HFFc6 (cell line): ENCODE measurements around the gene ADM. TPM values are rescaled to one million over a fixed set of nuclear protein-coding genes. Genes with fewer than 3 reads are reported as not detected.
A peak's percentile ranks its signal among the peaks of the same experiment; 100 is the strongest.

ENCODE experiments used
- DNase-seq: peaks from one replicate; pipeline ENCODE4 v3.0.0-alpha.2; 2018
- H3K27ac Mint-ChIP-seq: 2 replicates; pipeline ENCODE4 v1.8.0; 2020; ENCODE audit warnings: mild to moderate bottlenecking, mixed read lengths
- H3K27me3 Mint-ChIP-seq: 2 replicates; pipeline ENCODE4 v1.8.0; 2021; ENCODE audit warnings: mild to moderate bottlenecking, moderate library complexity, mixed read lengths; ENCODE audit not compliant: insufficient read depth
- H3K36me3 Mint-ChIP-seq: 2 replicates; pipeline ENCODE4 v1.8.0; 2021; ENCODE audit warnings: low read depth, mixed read lengths
- H3K4me1 Mint-ChIP-seq: 2 replicates; pipeline ENCODE4 v1.8.0; 2020; ENCODE audit warnings: low read depth, mixed read lengths
- H3K4me3 Mint-ChIP-seq: 2 replicates; pipeline ENCODE4 v1.8.0; 2020; ENCODE audit warnings: mild to moderate bottlenecking, moderate library complexity, mixed read lengths
- H3K9me3 Mint-ChIP-seq: 2 replicates; pipeline ENCODE4 v1.8.0; 2020; ENCODE audit warnings: mild to moderate bottlenecking, mixed read lengths
- total RNA-seq, 6 experiments: library from RNA; stranded (reverse); fragmentation: NEBNext Ultra II Directional; extraction: Animal tissue kit (Norgen Biotek cat#: 25700); gene quantifications; 2 replicates in 1 of 6; 3 replicates in 5 of 6; pipeline ENCODE4 v1.2.3, GENCODE V29; 2021
- TF ChIP-seq, protein P1 (sequence below): fragments of 200-600 bp; sonication (generic); IDR thresholded peaks from 2 replicates; pipeline ENCODE4 v1.5.0; 2021; ENCODE audit warnings: antibody characterized with exemption, mild to moderate bottlenecking

Gene ADM
- total RNA-seq, 6 experiments from 2014 or later = 219 to 346 (median 321) TPM

DNA sequence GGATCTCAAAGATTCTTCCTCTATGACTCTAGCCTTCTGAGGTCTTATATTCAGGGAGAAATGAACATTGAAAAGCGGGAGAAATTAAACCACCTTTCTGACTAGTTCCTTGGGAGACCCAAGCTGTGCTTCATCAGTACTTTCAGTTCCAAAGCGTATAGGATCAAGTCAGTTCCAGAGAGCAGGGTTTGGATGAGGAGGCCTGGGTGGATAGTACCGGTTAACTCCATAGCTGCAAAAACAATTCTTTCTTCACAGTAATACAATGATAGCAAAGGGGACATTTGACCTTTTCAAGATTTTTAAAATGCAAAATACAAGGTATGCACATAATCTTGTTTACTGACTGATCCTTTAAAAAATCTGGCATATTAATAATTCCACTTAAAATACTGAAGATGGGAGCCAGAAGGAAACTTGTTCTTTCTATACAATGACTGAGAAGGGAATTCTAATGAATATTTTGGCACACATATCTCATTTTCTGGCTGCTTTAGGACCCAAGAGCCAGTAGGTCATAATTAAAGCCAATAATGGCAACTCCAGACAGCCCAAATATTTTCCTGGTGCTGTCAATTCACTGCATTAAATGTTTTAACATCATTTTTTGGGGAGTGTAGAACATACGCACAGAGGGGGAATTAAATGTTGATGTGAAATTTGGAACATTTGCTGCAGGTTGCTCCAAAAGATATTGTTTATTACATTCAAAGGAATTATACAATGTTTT lies 16.0 kb downstream of the ADM start:
- Mint-ChIP-seq H3K4me3 (no peak overlapping the region), H3K9me3 (no peaks in the 10 kb centered on the region), H3K27me3 (no peaks in the 10 kb centered on the region), H3K4me1 (peaks cover 67% of the 10 kb centered on the region), H3K27ac (no peak overlapping the region), H3K36me3 (no peaks in the 10 kb centered on the region)
- DNase-seq = no peak
- TF ChIP-seq, protein P1, sequence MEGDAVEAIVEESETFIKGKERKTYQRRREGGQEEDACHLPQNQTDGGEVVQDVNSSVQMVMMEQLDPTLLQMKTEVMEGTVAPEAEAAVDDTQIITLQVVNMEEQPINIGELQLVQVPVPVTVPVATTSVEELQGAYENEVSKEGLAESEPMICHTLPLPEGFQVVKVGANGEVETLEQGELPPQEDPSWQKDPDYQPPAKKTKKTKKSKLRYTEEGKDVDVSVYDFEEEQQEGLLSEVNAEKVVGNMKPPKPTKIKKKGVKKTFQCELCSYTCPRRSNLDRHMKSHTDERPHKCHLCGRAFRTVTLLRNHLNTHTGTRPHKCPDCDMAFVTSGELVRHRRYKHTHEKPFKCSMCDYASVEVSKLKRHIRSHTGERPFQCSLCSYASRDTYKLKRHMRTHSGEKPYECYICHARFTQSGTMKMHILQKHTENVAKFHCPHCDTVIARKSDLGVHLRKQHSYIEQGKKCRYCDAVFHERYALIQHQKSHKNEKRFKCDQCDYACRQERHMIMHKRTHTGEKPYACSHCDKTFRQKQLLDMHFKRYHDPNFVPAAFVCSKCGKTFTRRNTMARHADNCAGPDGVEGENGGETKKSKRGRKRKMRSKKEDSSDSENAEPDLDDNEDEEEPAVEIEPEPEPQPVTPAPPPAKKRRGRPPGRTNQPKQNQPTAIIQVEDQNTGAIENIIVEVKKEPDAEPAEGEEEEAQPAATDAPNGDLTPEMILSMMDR = no peak

DNA sequence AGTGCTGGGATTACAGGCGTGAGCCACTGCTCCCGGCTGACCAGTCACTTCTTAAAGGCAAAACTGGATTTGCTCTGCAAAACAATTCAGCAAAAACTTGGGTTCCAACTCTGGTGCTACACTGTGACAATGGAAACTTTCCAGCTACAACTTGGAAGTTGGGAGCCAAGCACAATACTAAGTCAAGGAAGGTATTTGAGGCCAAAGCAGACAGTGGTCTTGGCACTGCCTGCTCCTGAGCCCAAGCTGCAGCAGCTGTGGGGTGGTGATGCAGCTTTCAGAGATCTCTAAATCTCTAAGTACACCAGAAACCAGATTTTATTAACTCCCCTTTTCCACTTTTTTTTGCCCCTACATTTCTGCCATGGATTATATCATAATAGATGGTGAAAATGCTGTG lies 17.5 kb downstream of the ADM start:
- peak overlapping the region; percentile 75 for H3K27ac Mint-ChIP-seq

DNA sequence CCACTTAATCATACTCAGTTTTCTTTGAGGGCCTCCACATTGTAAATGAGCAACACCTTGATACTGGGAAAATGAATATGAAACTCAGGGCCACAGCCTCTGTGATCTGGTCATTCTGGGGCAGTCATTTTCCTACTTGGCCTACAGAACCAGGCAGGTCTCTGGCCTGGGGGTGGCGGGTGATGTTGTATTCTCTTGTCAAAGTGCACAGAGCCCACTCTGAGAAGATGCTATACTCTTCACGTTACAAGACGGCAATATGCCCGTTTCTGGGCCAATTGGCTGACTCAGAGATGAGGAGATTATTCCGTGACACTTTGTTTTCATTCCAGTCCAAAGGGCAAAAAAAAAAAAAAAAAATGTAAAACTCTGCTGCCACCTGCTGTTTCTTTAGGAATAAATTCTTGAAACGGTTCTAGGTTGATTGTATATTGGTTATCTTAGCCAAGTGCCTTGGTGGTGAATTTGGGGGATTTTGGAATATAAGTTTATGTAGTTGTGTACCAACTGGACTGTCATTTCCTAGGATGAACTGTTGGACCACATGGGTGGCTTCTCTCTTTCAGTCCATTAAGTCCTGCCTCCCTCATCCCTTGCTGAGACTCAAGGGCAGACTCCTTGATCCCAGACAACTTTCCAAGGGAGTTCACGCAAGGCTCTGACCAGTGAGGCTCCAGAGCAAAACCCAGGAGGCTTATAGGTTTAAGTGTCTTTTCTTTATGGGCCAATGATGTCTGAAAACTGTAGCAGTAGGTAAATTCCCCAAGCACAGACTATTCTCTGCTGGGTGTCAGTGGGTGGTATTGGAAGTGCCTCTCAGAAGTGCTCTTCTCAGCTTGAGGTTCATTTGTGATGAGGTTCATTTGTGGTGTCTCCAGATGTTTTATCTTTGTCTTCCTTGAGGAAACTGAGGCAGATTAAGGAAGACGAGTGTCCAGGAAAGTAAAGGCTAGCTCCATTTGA lies 18.2 kb downstream of the ADM start:
- no peaks in the 10 kb centered on the region for H3K36me3 Mint-ChIP-seq
- peak; percentile 83 for DNase-seq
- H3K4me1 Mint-ChIP-seq = peaks cover 74% of the 10 kb centered on the region
- peak overlapping the region; percentile 25 for H3K4me3 Mint-ChIP-seq
- no peaks in the 10 kb centered on the region for H3K9me3 Mint-ChIP-seq
- H3K27ac Mint-ChIP-seq = peak overlapping the region; percentile 75
- TF ChIP-seq, protein P1 = peak; percentile 83
- no peaks in the 10 kb centered on the region for H3K27me3 Mint-ChIP-seq

More for the DNA sequence above, 17.5 kb downstream of the ADM start:
- DNase-seq = no peak
- TF ChIP-seq, protein P1 = no peak
- H3K4me1 Mint-ChIP-seq = peaks cover 70% of the 10 kb centered on the region
- no peaks in the 10 kb centered on the region for H3K36me3 Mint-ChIP-seq
- H3K9me3 Mint-ChIP-seq = no peaks in the 10 kb centered on the region
- peak overlapping the region; percentile 25 for H3K4me3 Mint-ChIP-seq
- H3K27me3 Mint-ChIP-seq = no peaks in the 10 kb centered on the region

DNA sequence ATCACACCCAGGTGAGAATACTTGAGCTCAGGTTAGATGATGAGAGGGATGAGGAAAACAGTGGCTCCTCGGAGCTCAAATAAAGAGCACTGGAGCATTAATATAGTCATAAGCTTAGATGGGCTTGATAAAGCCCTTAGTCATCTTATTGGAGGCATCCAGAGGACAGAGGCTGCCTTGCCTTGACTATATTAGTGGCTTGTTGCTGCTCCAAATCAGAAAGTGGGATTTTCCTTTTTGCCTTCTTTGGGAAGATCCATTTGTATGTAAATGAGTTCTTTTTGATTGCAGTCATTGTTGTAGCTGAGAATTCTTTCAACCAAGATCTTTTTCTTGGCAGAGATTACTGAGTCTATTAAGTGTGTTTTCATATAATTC lies 18.9 kb downstream of the ADM start:
- Mint-ChIP-seq H3K4me3 (peak overlapping the region; percentile 24; the same call in 1 of the 2 replicates), H3K36me3 (no peaks in the 10 kb centered on the region), H3K27me3 (no peaks in the 10 kb centered on the region), H3K27ac (peak overlapping the region; percentile 94), H3K4me1 (peaks cover 76% of the 10 kb centered on the region), H3K9me3 (no peaks in the 10 kb centered on the region)
- DNase-seq = no peak
- TF ChIP-seq, protein P1 = no peak

DNA sequence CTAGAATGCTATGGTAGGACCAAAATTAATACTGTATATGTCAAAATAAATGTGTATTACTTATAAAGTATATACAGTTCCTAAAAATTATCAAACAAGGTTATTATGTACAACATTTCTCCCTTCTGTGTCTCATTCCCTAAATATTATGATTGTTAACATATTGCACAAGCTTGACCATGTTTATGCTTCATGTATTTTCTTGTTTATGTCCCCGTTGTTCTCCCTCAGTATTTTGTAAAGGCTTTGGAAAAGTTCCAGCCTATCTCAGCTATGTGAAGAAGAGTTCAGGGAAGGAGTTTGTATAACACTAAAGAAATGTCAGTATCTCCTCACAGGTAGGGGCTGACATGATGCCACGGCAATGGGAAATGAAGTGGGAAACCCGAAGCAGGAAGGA lies 19.6 kb downstream of the ADM start:
- TF ChIP-seq, protein P1 = no peak
- Mint-ChIP-seq H3K36me3 (no peaks in the 10 kb centered on the region), H3K9me3 (no peaks in the 10 kb centered on the region), H3K4me1 (peaks cover 83% of the 10 kb centered on the region), H3K4me3 (peak overlapping the region; percentile 55; the same call in 1 of the 2 replicates), H3K27me3 (no peaks in the 10 kb centered on the region), H3K27ac (peak overlapping the region; percentile 94)
- no peak for DNase-seq
